GM12892 (cell line): Measurements from ENCODE around the gene ANO2.

Source experiments
- POLR2A ChIP-seq: IDR thresholded peaks from 2 replicates; pipeline ENCODE4 v1.6.1; 2011; ENCODE audit warnings: low read depth, low read length, control low read depth
- POLR2AphosphoS5 ChIP-seq: IDR thresholded peaks from 2 replicates; pipeline ENCODE4 v1.6.1; 2011; ENCODE audit warnings: low read depth, low read length, control low read depth

- no peak for TF ChIP-seq POLR2A
- no peak for TF ChIP-seq POLR2AphosphoS5
Observed at GRCh38 chr12:5624486-5625272, 320.4 kb downstream of the ANO2 start.
